Heart right ventricle (tissue), 16 donors: ENCODE measurements around the gene PPP2CA. TPM values are rescaled to one million over a fixed set of nuclear protein-coding genes. Genes with fewer than 3 reads are reported as not detected.

Experiments
- ATAC-seq, 8 donors: fragments of 200-7000 bp; cut with Tn5 transposase; one replicate each; pipeline ENCODE4 v1.9.1; 2020; ENCODE audit warnings: mild to moderate bottlenecking in 8 of 8, moderate library complexity in 8 of 8, moderate number of reproducible peaks in 1 of 8
- DNase-seq, 2 donors: peaks; one replicate each; pipeline ENCODE4 v3.0.0-alpha.2; 2020
- H3K27ac ChIP-seq, 10 donors: fragments of 200-600 bp; sonication (generic) in 2 of 10; one replicate each; pipeline versions ENCODE4 v1.5.0 to v1.8.0; 2020 to 2022; ENCODE audit warnings: mild to moderate bottlenecking in 3 of 10
- H3K27me3 ChIP-seq, 7 donors: fragments of 200-600 bp; one replicate each; pipeline ENCODE4 v1.8.0; 2021 to 2022; ENCODE audit warnings: mild to moderate bottlenecking in 2 of 7
- H3K36me3 ChIP-seq, 9 donors: fragments of 200-600 bp; sonication (generic) in 1 of 9; one replicate each; pipeline versions ENCODE4 v1.5.0 to v1.8.0; 2020 to 2022; ENCODE audit warnings: mild to moderate bottlenecking in 2 of 9
- H3K4me1 ChIP-seq, 9 donors: fragments of 200-600 bp; sonication (generic) in 1 of 9; one replicate each; pipeline versions ENCODE4 v1.5.0 to v1.8.0; 2020 to 2022; ENCODE audit warnings: mild to moderate bottlenecking in 4 of 9
- H3K4me3 ChIP-seq, 10 donors: fragments of 200-600 bp; sonication (generic) in 2 of 10; one replicate each; pipeline versions ENCODE4 v1.5.0 to v1.8.0; 2020 to 2022; ENCODE audit warnings: mild to moderate bottlenecking in 7 of 10, moderate library complexity in 2 of 10
- H3K9me3 ChIP-seq, 11 donors: fragments of 200-600 bp in 10 of 11; sonication (generic) in 2 of 11; one replicate each; pipeline versions ENCODE4 v1.5.0 to v1.8.0; 2013 to 2022; ENCODE audit warnings: mild to moderate bottlenecking in 2 of 11, control low read depth in 1 of 11, moderate library complexity in 1 of 11
- CTCF ChIP-seq, 9 donors: fragments of 200-600 bp; sonication (generic) in 2 of 9; IDR thresholded peaks; one replicate each; pipeline versions ENCODE4 v1.5.0 to v1.8.0; 2021 to 2022; ENCODE audit warnings: antibody characterized with exemption in 9 of 9, mild to moderate bottlenecking in 5 of 9, moderate library complexity in 1 of 9
- WGBS, 2 donors: extraction: QIAGEN DNeasy Blood & Tissue Kit; methylation state at CpG; one replicate each; pipeline ENCODE4 v1.1.7; 2013; ENCODE audit warnings: inconsistent platforms in 1 of 2; 5-methylcytosine and 5-hydroxymethylcytosine counted together
- intact Hi-C, 10 donors: fragments of 100-400 bp; cut with DNase I; formaldehyde crosslinking; loops; one replicate each; pipeline versions ENCODE4 v1.11.1 to v1.14.2; 2022
- polyA plus RNA-seq, 2 donors: library from polyadenylated mRNA; stranded (reverse); fragments of 200-250 nt; gene quantifications; one replicate each; pipeline ENCODE4 v1.2.3, GENCODE V29; 2013
- total RNA-seq, 10 donors: library from RNA; stranded (reverse); fragmentation: NEBNext Ultra II Directional in 3 of 10; extraction: Animal tissue kit (Norgen Biotek cat#: 25700) in 3 of 10; gene quantifications; one replicate each; pipeline versions ENCODE4 v1.2.1 to v1.2.4, GENCODE V29; 2021 to 2023
- donor health status: Arrhythmogenic right ventricular cardiomyopathy.
- donor health status: ischemic (EF 13 %, LVEDD 7.1; RV severe dilation, severe dysfunction).
- donor health status: healthy with polysubstance abuse.
- donor health status: DM: no; HTN: yes; CAD: no.
- donor health status: DM: no; HTN: no; CAD: no.
- donor health status: ischemic (EF 25% LVEDD 6.9; RV normal size, moderate dysfunction).
- donor health status: ischemic (EF 25% LVEDD 5.7; RV mildly dilated, moderate dysfunction).
- donor health status: healthy.
- donor health status: DM: yes; HTN: yes; CAD: no.
- donor health status: Ischemic cardiomyopathy.
- donor health status: ischemic (EF 35%, LVEDD 5.7; RV mildly dilated, moderate dysfunction).
- donor health status: nonischemic (EF 11% LVEDD 7.7; RV severe dilation, severe dysfunction).
- donor health status: DM: yes; HTN: yes; CAD: no.
- donor health status: PGD.
- donor health status: ischemic (EF 29% LVEDD 5.4; RV normal size, mild dysfunction).
- donor health status: nonischemic (EF 23%, LVEDD 6.1; RV moderate dilation, normal function).

Gene PPP2CA
- total and polyA plus RNA-seq, 12 donors = 47.1 to 249 (median 168) TPM

GRCh38 chr5:134203630-134204029 lies 22.2 kb downstream of the PPP2CA start:
- no peaks in the 10 kb centered on the region for H3K27me3 ChIP-seq
- no peak overlapping the region for H3K4me3 ChIP-seq
- TF ChIP-seq CTCF (IDR thresholded peaks at IDR 0.05) = no peak
- WGBS, 2 donors = 97 to 98% methylated on average over 3 of the region's 3 CpGs
- peaks cover 0 to 79% (median 51%) of the 10 kb centered on the region in 9 donors for H3K36me3 ChIP-seq
- no peaks in the 10 kb centered on the region for H3K9me3 ChIP-seq
- H3K4me1 ChIP-seq = peaks cover 0 to 46% (median 25%) of the 10 kb centered on the region in 9 donors
- H3K27ac ChIP-seq = no peak overlapping the region
- intact Hi-C loops = no loop called here
- DNase-seq (no peak), ATAC-seq (no peak)

- H3K9me3 ChIP-seq = no peaks in the 10 kb centered on the region
- H3K27me3 ChIP-seq = no peaks in the 10 kb centered on the region
- H3K27ac ChIP-seq = peak overlapping the region in 5 of 10 donors; percentile 35 to 55 (median 38)
- H3K4me1 ChIP-seq = peaks cover 0 to 15% (median 0%) of the 10 kb centered on the region in 9 donors
- no peak overlapping the region for H3K4me3 ChIP-seq
- WGBS, 2 donors = 63 to 65% methylated on average over 5 of the region's 5 CpGs
- DNase-seq (no peak), ATAC-seq (no peak)
- H3K36me3 ChIP-seq = peaks cover 0 to 65% (median 37%) of the 10 kb centered on the region in 9 donors
- no peak for TF ChIP-seq CTCF (IDR thresholded peaks at IDR 0.05)
- intact Hi-C loops = no loop called here
These were observed 30.2 kb downstream of the PPP2CA start for GRCh38 chr5:134195666-134196065.

- Histone ChIP-seq H3K4me3 (no peak overlapping the region), H3K4me1 (peaks cover 0 to 16% (median 12%) of the 10 kb centered on the region in 9 donors), H3K27me3 (no peaks in the 10 kb centered on the region), H3K9me3 (no peaks in the 10 kb centered on the region), H3K36me3 (no peaks in the 10 kb centered on the region), H3K27ac (no peak overlapping the region)
- DNase-seq (no peak), ATAC-seq (no peak)
- TF ChIP-seq CTCF (IDR thresholded peaks at IDR 0.05) = no peak
- 84% methylated on average over 3 of the region's 3 CpGs for WGBS, 2 donors
- intact Hi-C loops = loop anchor here in 7 of 10 donors (2.0 to 10.0 kb wide), 3 partner anchors 100 to 406 kb away; no protein-coding TSS in a partner anchor
These were observed 36.8 kb downstream of the PPP2CA start for GRCh38 chr5:134189031-134189430.

GRCh38 chr5:134188092-134188491 lies 37.8 kb downstream of the PPP2CA start:
- Histone ChIP-seq H3K4me1 (peaks cover 0 to 17% (median 12%) of the 10 kb centered on the region in 9 donors), H3K4me3 (no peak overlapping the region), H3K9me3 (no peaks in the 10 kb centered on the region), H3K27me3 (no peaks in the 10 kb centered on the region), H3K36me3 (no peaks in the 10 kb centered on the region), H3K27ac (no peak overlapping the region)
- no peak for ATAC-seq
- TF ChIP-seq CTCF (IDR thresholded peaks at IDR 0.05) = no peak
- intact Hi-C loops = loop anchor here in 7 of 10 donors (2.0 to 10.0 kb wide), 3 partner anchors 101 to 407 kb away; no protein-coding TSS in a partner anchor
- DNase-seq = no peak
- 74 to 84% methylated on average over 1 of the region's 1 CpG for WGBS, 2 donors
